ENCODE data around the gene LRRC9. TPM values are rescaled to one million over a fixed set of nuclear protein-coding genes. Genes with fewer than 3 reads are reported as not detected.

LRRC9 gene
- total and polyA plus RNA-seq, 2 donors from 2014 or later, result not detected

DNA sequence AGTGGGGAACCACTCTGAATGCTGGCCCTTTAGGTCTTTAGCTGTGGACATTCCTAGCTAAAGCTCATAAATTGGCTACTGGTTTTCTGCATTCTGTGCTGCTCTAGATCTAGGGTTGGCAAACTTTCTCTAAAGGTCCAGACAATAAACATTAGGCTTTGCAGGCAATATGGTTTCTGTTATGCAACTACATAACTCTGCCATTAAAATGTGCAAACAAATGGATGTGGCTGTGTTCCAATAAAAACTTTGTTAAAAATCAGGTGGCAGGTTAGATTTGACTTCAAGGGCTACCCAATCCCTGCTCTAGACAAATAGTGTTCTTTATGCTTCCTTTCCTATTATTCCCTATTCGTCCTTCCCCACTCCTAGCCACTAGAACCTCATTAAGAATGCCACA, 6.8 kb upstream of the LRRC9 start:
- Histone ChIP-seq H3K9me3 (ENCODE audit: control insufficient read depth in 2 of 3, insufficient read depth in 1 of 3, low read length in 3 of 3) (no peaks in the 10 kb centered on the region), H3K27me3 (ENCODE audit: control insufficient read depth, insufficient read depth, low read length) (no peaks in the 10 kb centered on the region), H3K4me3 (ENCODE audit: low read length in 3 of 3) (no peak overlapping the region), H3K27ac (ENCODE audit: low read depth in 2 of 2, low read length in 2 of 2) (no peak overlapping the region), H3K9ac (ENCODE audit: low read length in 3 of 3) (no peak overlapping the region), H3K4me1 (ENCODE audit: control insufficient read depth in 2 of 3, insufficient read depth in 2 of 3, low read depth in 1 of 3, low read length in 3 of 3) (no peaks in the 10 kb centered on the region), H3K36me3 (ENCODE audit: control insufficient read depth in 2 of 3, insufficient read depth in 3 of 3, low read length in 3 of 3) (no peaks in the 10 kb centered on the region)
- FAIRE-seq (no peak), DNase-seq (no peak)
- intact Hi-C loops (cut with DNase I), result no loop called here
- TF ChIP-seq, protein P1, sequence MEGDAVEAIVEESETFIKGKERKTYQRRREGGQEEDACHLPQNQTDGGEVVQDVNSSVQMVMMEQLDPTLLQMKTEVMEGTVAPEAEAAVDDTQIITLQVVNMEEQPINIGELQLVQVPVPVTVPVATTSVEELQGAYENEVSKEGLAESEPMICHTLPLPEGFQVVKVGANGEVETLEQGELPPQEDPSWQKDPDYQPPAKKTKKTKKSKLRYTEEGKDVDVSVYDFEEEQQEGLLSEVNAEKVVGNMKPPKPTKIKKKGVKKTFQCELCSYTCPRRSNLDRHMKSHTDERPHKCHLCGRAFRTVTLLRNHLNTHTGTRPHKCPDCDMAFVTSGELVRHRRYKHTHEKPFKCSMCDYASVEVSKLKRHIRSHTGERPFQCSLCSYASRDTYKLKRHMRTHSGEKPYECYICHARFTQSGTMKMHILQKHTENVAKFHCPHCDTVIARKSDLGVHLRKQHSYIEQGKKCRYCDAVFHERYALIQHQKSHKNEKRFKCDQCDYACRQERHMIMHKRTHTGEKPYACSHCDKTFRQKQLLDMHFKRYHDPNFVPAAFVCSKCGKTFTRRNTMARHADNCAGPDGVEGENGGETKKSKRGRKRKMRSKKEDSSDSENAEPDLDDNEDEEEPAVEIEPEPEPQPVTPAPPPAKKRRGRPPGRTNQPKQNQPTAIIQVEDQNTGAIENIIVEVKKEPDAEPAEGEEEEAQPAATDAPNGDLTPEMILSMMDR (IDR thresholded peaks at IDR 0.05; ENCODE audit: borderline replicate concordance, extremely low read depth, insufficient read depth), result no peak

DNA sequence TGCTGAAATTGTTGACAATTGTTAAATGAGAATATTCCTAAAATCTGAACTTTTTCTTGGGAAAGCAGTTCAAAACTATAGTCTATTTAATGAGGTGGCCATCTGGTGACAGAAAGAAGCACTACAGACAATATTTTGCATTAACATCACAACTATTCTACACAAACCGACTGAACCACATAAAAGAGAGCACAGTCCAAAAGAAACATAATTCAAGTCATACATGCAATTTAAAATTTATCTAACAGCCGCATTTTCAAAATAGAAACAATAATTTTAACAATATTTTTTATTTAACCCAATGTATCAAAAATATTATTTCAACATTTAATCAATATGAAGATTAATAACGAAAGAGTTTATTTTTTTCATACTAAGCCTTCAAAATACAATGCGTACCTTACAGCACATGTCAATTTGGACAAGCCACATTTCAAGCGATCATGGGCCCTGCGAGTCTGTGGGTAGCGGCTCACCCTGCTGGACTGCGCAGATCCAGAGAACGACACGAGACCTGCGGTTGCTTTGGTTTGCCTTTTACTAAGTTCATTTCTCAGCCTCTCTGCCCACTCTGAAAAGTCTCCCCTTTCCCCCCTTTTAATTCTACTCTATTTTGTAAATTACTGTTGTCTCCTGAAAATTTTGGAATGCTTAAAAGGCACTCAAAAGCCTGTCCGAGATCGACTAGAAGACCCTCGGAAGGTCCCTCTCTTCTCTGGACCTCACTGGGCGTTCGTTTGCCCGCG, 947 bp upstream of the LRRC9 start:
- FAIRE-seq, result peak; percentile 39
- DNase-seq, result peak in 4 of 5 donors; percentile 28 to 76 (median 54)
- Histone ChIP-seq H3K27me3 (ENCODE audit: control insufficient read depth, insufficient read depth, low read length) (no peaks in the 10 kb centered on the region), H3K4me1 (ENCODE audit: control insufficient read depth in 2 of 3, insufficient read depth in 2 of 3, low read depth in 1 of 3, low read length in 3 of 3) (no peaks in the 10 kb centered on the region), H3K9ac (ENCODE audit: low read length in 3 of 3) (peak overlapping the region in 1 of 3 donors; percentile 62), H3K9me3 (ENCODE audit: control insufficient read depth in 2 of 3, insufficient read depth in 1 of 3, low read length in 3 of 3) (no peaks in the 10 kb centered on the region), H3K27ac (ENCODE audit: low read depth in 2 of 2, low read length in 2 of 2) (no peak overlapping the region), H3K4me3 (ENCODE audit: low read length in 3 of 3) (peak overlapping the region; percentile 46 to 85 (median 55)), H3K36me3 (ENCODE audit: control insufficient read depth in 2 of 3, insufficient read depth in 3 of 3, low read length in 3 of 3) (no peaks in the 10 kb centered on the region)
- intact Hi-C loops (cut with DNase I), result no loop called here
- TF ChIP-seq, protein P1 (IDR thresholded peaks at IDR 0.05; ENCODE audit: borderline replicate concordance, extremely low read depth, insufficient read depth), result peak; percentile 25

DNA sequence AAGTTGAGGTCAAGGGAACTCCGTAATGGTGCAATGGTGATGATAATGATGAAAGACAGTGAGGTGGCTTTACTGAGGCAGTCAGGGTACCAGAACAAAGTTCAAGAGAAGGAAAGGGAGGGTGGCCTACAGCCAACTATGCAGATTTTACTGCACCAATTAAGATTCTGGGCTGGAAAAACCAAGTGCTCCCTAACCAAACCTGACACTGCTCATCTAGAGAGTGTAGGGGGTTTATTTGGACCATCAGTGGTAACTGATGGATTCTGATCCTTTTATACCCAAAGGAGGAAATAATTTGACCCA, 387 bp downstream of the LRRC9 start:
- Histone ChIP-seq H3K36me3 (ENCODE audit: control insufficient read depth in 2 of 3, insufficient read depth in 3 of 3, low read length in 3 of 3) (no peaks in the 10 kb centered on the region), H3K9ac (ENCODE audit: low read length in 3 of 3) (no peak overlapping the region), H3K27me3 (ENCODE audit: control insufficient read depth, insufficient read depth, low read length) (no peaks in the 10 kb centered on the region), H3K4me3 (ENCODE audit: low read length in 3 of 3) (peak overlapping the region in 2 of 3 donors; percentile 45 to 46), H3K9me3 (ENCODE audit: control insufficient read depth in 2 of 3, insufficient read depth in 1 of 3, low read length in 3 of 3) (no peaks in the 10 kb centered on the region), H3K27ac (ENCODE audit: low read depth in 2 of 2, low read length in 2 of 2) (no peak overlapping the region), H3K4me1 (ENCODE audit: control insufficient read depth in 2 of 3, insufficient read depth in 2 of 3, low read depth in 1 of 3, low read length in 3 of 3) (no peaks in the 10 kb centered on the region)
- intact Hi-C loops (cut with DNase I), result no loop called here
- DNase-seq, result no peak
- TF ChIP-seq, protein P1 (IDR thresholded peaks at IDR 0.05; ENCODE audit: borderline replicate concordance, extremely low read depth, insufficient read depth), result no peak
- FAIRE-seq, result no peak

DNA sequence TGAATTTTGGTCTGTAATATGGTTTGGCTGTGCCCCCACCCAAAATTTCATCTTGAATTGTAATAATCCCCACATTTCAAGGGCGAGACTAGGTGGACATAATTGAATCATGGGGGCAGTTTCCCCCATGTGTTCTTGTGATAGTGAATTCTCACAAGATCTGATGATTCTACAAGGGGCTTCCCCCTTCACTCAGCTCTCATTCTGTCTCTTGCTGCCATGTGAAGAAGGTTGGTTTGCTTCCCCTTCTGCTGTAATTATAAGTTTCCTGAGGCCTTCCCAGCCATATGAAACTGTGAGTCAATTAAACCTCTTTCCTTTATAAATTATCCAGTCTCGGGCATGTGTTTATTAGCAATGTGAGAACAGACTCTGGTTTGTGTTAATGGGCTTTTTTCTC, 5.9 kb downstream of the LRRC9 start:
- H3K9ac ChIP-seq (ENCODE audit: low read length in 3 of 3), result no peak overlapping the region
- TF ChIP-seq, protein P1 (IDR thresholded peaks at IDR 0.05; ENCODE audit: borderline replicate concordance, extremely low read depth, insufficient read depth), result no peak
- no peak overlapping the region for H3K4me3 ChIP-seq (ENCODE audit: low read length in 3 of 3)
- no peak overlapping the region for H3K27ac ChIP-seq (ENCODE audit: low read depth in 2 of 2, low read length in 2 of 2)
- no peaks in the 10 kb centered on the region for H3K4me1 ChIP-seq (ENCODE audit: control insufficient read depth in 2 of 3, insufficient read depth in 2 of 3, low read depth in 1 of 3, low read length in 3 of 3)
- H3K36me3 ChIP-seq (ENCODE audit: control insufficient read depth in 2 of 3, insufficient read depth in 3 of 3, low read length in 3 of 3), result no peaks in the 10 kb centered on the region
- intact Hi-C loops (cut with DNase I), result no loop called here
- DNase-seq (no peak), FAIRE-seq (no peak)
- no peaks in the 10 kb centered on the region for H3K27me3 ChIP-seq (ENCODE audit: control insufficient read depth, insufficient read depth, low read length)
- H3K9me3 ChIP-seq (ENCODE audit: control insufficient read depth in 2 of 3, insufficient read depth in 1 of 3, low read length in 3 of 3), result no peaks in the 10 kb centered on the region
